ENCODE data around the gene LRRN2.

Gene LRRN2

DNA sequence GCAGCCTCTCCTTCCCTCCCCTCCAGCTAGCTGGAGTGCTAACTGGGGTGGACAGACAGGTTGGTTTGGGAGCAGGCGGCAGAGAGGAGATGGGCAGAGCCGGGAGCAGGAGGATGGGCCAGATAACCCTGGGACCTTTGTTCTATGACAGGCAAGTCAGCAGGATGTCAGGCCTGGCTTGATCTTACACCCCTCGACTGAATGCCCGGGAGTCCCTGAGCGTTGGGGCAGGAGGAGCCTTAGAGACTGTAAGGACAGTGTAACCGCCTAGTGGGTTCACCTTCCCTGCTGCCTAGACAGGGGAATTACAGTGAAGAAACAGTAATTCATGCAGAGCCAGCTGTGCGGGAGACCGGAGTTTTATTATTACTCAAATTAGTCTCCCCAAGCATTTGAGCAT lies 109.1 kb downstream of the LRRN2 start:
- no peak for DNase-seq (ENCODE audit: extremely low spot score)
- TF ChIP-seq ELF4 (IDR thresholded peaks at IDR 0.05) (no peak), NFRKB (IDR thresholded peaks at IDR 0.05) (no peak), FOXM1 (IDR thresholded peaks at IDR 0.05; ENCODE audit: borderline replicate concordance) (no peak), BHLHE40 (IDR thresholded peaks at IDR 0.05; ENCODE audit: borderline replicate concordance) (no peak), SUZ12 (IDR thresholded peaks at IDR 0.05) (no peak), CTBP1 (IDR thresholded peaks at IDR 0.05; ENCODE audit: borderline replicate concordance) (no peak), ARNT (IDR thresholded peaks at IDR 0.05) (no peak), LEF1 (IDR thresholded peaks at IDR 0.05; ENCODE audit: borderline replicate concordance) (no peak), FOXK2 (IDR thresholded peaks at IDR 0.05) (no peak)
- TF ChIP-seq, protein P1, sequence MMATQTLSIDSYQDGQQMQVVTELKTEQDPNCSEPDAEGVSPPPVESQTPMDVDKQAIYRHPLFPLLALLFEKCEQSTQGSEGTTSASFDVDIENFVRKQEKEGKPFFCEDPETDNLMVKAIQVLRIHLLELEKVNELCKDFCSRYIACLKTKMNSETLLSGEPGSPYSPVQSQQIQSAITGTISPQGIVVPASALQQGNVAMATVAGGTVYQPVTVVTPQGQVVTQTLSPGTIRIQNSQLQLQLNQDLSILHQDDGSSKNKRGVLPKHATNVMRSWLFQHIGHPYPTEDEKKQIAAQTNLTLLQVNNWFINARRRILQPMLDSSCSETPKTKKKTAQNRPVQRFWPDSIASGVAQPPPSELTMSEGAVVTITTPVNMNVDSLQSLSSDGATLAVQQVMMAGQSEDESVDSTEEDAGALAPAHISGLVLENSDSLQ (IDR thresholded peaks at IDR 0.05) = no peak
- ChIA-PET POLR2A (no interaction called here), CTCF (no interaction called here)

GRCh38 chr1:204575221-204576190 lies 110.0 kb downstream of the LRRN2 start:
- DNase-seq (ENCODE audit: extremely low spot score) = no peak
- ChIA-PET POLR2A (no interaction called here), CTCF (interaction anchor here (0.9 to 1.6 kb wide), 2 partner anchors 9 to 231 kb away, joined by 4 read pairs; no protein-coding TSS in a partner anchor)
- TF ChIP-seq SUZ12 (IDR thresholded peaks at IDR 0.05) = no peak
- TF ChIP-seq LEF1 (IDR thresholded peaks at IDR 0.05; ENCODE audit: borderline replicate concordance) = no peak
- no peak for TF ChIP-seq L3MBTL2 (conservative IDR thresholded peaks at IDR 0.05)
- TF ChIP-seq HDGF (IDR thresholded peaks at IDR 0.05; ENCODE audit: borderline replicate concordance) = no peak
- no peak for TF ChIP-seq ZNF384 (IDR thresholded peaks at IDR 0.05)
- TF ChIP-seq, protein P1 (IDR thresholded peaks at IDR 0.05) = no peak
- TF ChIP-seq ELF4 (IDR thresholded peaks at IDR 0.05) = no peak
- TF ChIP-seq ARNT (IDR thresholded peaks at IDR 0.05) = no peak
- TF ChIP-seq BHLHE40 (IDR thresholded peaks at IDR 0.05; ENCODE audit: borderline replicate concordance) = no peak
- TF ChIP-seq FOXK2 (IDR thresholded peaks at IDR 0.05) = no peak
- no peak for TF ChIP-seq SP1 (IDR thresholded peaks at IDR 0.05)
- TF ChIP-seq NFRKB (IDR thresholded peaks at IDR 0.05) = no peak

GRCh38 chr1:204574865-204575163 lies 110.7 kb downstream of the LRRN2 start:
- POLR2A ChIA-PET = no interaction called here
- no peak for TF ChIP-seq SUZ12 (IDR thresholded peaks at IDR 0.05)
- no peak for TF ChIP-seq L3MBTL2 (conservative IDR thresholded peaks at IDR 0.05)
- TF ChIP-seq SP1 (IDR thresholded peaks at IDR 0.05) = no peak
- TF ChIP-seq NFRKB (IDR thresholded peaks at IDR 0.05) = no peak
- no peak for TF ChIP-seq FOXM1 (IDR thresholded peaks at IDR 0.05; ENCODE audit: borderline replicate concordance)
- no peak for TF ChIP-seq BHLHE40 (IDR thresholded peaks at IDR 0.05; ENCODE audit: borderline replicate concordance)
- TF ChIP-seq HDGF (IDR thresholded peaks at IDR 0.05; ENCODE audit: borderline replicate concordance) = no peak
- no peak for TF ChIP-seq LEF1 (IDR thresholded peaks at IDR 0.05; ENCODE audit: borderline replicate concordance)
- TF ChIP-seq ELF4 (IDR thresholded peaks at IDR 0.05) = no peak
- no peak for TF ChIP-seq CTBP1 (IDR thresholded peaks at IDR 0.05; ENCODE audit: borderline replicate concordance)
- no peak for TF ChIP-seq FOXA1 (IDR thresholded peaks at IDR 0.05)
- TF ChIP-seq FOXK2 (IDR thresholded peaks at IDR 0.05) = no peak
- TF ChIP-seq ZNF384 (IDR thresholded peaks at IDR 0.05) = no peak
- TF ChIP-seq, protein P1 (IDR thresholded peaks at IDR 0.05) = no peak
- TF ChIP-seq ARNT (IDR thresholded peaks at IDR 0.05) = no peak
- no peak for TF ChIP-seq TARDBP (IDR thresholded peaks at IDR 0.05)
- CTCF ChIA-PET = interaction anchor here (1.6 kb wide), 1 partner anchor 9 kb away, joined by 4 read pairs; no protein-coding TSS in a partner anchor
- DNase-seq (ENCODE audit: extremely low spot score) = no peak

GRCh38 chr1:204574016-204574864 lies 111.3 kb downstream of the LRRN2 start:
- CTCF ChIA-PET = interaction anchor here (1.6 kb wide), 1 partner anchor 8 kb away, joined by 4 read pairs; no protein-coding TSS in a partner anchor

More at GRCh38 chr1:204574016-204574864, 111.3 kb downstream of the LRRN2 start:
- DNase-seq (ENCODE audit: extremely low spot score) = no peak
- TF ChIP-seq NFRKB (IDR thresholded peaks at IDR 0.05) = no peak
- TF ChIP-seq ARNT (IDR thresholded peaks at IDR 0.05) = no peak
- TF ChIP-seq SUZ12 (IDR thresholded peaks at IDR 0.05) = no peak
- TF ChIP-seq FOXK2 (IDR thresholded peaks at IDR 0.05) = no peak
- no peak for TF ChIP-seq LEF1 (IDR thresholded peaks at IDR 0.05; ENCODE audit: borderline replicate concordance)
- no peak for TF ChIP-seq ZNF384 (IDR thresholded peaks at IDR 0.05)
- no peak for TF ChIP-seq ELF4 (IDR thresholded peaks at IDR 0.05)
- TF ChIP-seq, protein P1 (IDR thresholded peaks at IDR 0.05) = no peak
- no peak for TF ChIP-seq FOXA1 (IDR thresholded peaks at IDR 0.05)
- POLR2A ChIA-PET = no interaction called here
